Osteoblast (primary cell): Measurements from ENCODE around the gene SLC37A1. TPM values are rescaled to one million over a fixed set of nuclear protein-coding genes. Genes with fewer than 3 reads are reported as not detected.

Experiments used
- DNase-seq: peaks from one replicate; pipeline ENCODE4 v3.0.0; 2011; ENCODE audit warnings: low spot score, mixed read lengths; ENCODE audit not compliant: insufficient read length; ENCODE audit errors: missing footprints
- H2AFZ ChIP-seq: 2 replicates; pipeline ENCODE4 v1.6.0; 2011; ENCODE audit warnings: mild to moderate bottlenecking, low read length
- H3K27ac ChIP-seq: 2 replicates; pipeline ENCODE4 v1.5.1; 2011; ENCODE audit warnings: mild to moderate bottlenecking, low read depth, low read length, moderate library complexity
- H3K27me3 ChIP-seq: 2 replicates; pipeline ENCODE4 v1.6.0; 2012; ENCODE audit warnings: mild to moderate bottlenecking, control low read depth, inconsistent platforms, low read length, moderate library complexity; ENCODE audit not compliant: insufficient read depth
- H3K36me3 ChIP-seq: 2 replicates; pipeline ENCODE4 v1.5.1; 2011; ENCODE audit warnings: mild to moderate bottlenecking, low read length, control low read depth, moderate library complexity; ENCODE audit not compliant: insufficient read depth
- H3K4me1 ChIP-seq: 2 replicates; pipeline ENCODE4 v1.5.1; 2011; ENCODE audit warnings: mild to moderate bottlenecking, low read length, control low read depth, moderate library complexity; ENCODE audit not compliant: insufficient read depth
- H3K4me2 ChIP-seq: 2 replicates; pipeline ENCODE4 v1.6.0; 2011; ENCODE audit warnings: mild to moderate bottlenecking, low read length; ENCODE audit not compliant: insufficient read depth
- H3K4me3 ChIP-seq: fragments of 200-600 bp; sonication (generic); 3 replicates; pipeline ENCODE4 v1.5.1; 2012; ENCODE audit warnings: mild to moderate bottlenecking, low read length, inconsistent platforms; ENCODE audit not compliant: insufficient read depth
- H3K79me2 ChIP-seq: 2 replicates; pipeline ENCODE4 v1.6.0; 2012; ENCODE audit warnings: mild to moderate bottlenecking, low read length, control low read depth, inconsistent platforms; ENCODE audit not compliant: insufficient read depth
- H3K9me3 ChIP-seq: 2 replicates; pipeline ENCODE4 v1.5.1; 2011; ENCODE audit warnings: low read depth, low read length, control low read depth
- H4K20me1 ChIP-seq: 2 replicates; pipeline ENCODE4 v1.6.0; 2012; ENCODE audit warnings: mild to moderate bottlenecking, low read length, control low read depth; ENCODE audit not compliant: insufficient read depth
- total RNA-seq: library from RNA; depleted of rRNA; stranded (reverse); fragments of >200 nt; gene quantifications from 2 replicates; pipeline ENCODE4 v1.2.3, GENCODE V29; 2012
- TF ChIP-seq, protein P1 (sequence below): IDR thresholded peaks from 2 replicates; pipeline ENCODE4 v1.5.1; 2011; ENCODE audit warnings: mild to moderate bottlenecking, low read depth, low read length, moderate library complexity; ENCODE audit errors: extremely low read depth

SLC37A1 gene
- total RNA-seq, 1 donor, result 6.9 TPM

DNA sequence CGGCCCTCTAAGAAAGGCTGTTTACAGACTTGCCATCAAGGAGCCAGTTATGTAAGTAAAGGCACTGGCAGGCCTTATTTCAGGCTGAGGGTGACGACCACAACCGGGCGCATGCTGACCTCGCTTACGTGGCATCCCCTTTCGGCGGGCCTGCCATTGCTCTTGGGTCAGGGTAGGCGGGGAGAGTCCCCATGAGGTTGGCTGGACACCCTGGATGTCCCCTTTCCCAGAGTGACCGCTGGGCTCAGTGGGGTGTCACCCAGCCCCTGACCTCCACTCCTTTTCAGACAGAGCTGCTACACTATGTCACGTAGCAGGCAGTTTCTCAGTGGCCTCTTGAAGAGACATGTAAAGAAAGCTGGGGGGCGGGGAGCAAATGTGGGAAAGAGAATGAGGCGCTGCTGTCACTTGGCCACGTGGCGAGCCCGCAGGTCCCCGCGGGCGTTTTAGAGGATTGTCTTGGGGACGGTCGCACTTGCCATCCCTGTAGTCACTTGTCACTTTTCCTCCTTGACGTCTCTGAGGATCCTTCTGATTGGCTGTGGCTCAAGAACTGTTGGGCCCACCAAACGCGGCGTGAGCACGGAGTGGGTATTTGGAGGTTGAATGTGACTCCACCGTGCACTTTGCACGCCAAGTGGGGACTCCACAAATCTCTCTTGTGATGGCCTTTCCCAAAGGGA is 42.2 kb downstream of the SLC37A1 start:
- Histone ChIP-seq H3K27ac (no peak overlapping the region), H4K20me1 (no peaks in the 10 kb centered on the region), H2AFZ (no peak overlapping the region), H3K4me2 (no peak overlapping the region), H3K9me3 (no peaks in the 10 kb centered on the region), H3K79me2 (no peaks in the 10 kb centered on the region), H3K27me3 (no peaks in the 10 kb centered on the region), H3K4me3 (no peak overlapping the region), H3K4me1 (no peaks in the 10 kb centered on the region), H3K36me3 (no peaks in the 10 kb centered on the region)
- DNase-seq, result no peak
- TF ChIP-seq, protein P1, sequence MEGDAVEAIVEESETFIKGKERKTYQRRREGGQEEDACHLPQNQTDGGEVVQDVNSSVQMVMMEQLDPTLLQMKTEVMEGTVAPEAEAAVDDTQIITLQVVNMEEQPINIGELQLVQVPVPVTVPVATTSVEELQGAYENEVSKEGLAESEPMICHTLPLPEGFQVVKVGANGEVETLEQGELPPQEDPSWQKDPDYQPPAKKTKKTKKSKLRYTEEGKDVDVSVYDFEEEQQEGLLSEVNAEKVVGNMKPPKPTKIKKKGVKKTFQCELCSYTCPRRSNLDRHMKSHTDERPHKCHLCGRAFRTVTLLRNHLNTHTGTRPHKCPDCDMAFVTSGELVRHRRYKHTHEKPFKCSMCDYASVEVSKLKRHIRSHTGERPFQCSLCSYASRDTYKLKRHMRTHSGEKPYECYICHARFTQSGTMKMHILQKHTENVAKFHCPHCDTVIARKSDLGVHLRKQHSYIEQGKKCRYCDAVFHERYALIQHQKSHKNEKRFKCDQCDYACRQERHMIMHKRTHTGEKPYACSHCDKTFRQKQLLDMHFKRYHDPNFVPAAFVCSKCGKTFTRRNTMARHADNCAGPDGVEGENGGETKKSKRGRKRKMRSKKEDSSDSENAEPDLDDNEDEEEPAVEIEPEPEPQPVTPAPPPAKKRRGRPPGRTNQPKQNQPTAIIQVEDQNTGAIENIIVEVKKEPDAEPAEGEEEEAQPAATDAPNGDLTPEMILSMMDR, result no peak

DNA sequence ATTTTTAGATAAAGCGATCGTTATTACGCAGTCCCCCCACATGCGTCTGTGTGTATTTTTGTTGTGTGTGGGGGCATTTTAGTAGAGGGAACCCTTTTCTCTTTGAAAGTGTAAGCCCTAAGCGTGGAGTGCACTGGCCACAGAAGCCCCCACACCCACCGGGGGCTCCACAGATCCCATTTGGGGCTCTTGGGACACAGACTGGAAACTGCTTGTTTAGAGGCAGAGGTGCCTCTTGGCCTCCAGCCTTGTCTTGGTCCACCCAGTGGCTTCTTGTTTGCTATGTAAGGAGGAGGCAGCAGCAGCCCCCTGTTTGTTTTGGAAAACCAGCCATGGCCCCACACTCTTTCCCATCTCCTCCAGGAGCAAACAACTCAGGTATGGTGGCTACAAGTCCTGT is 42.8 kb downstream of the SLC37A1 start:
- no peaks in the 10 kb centered on the region for H3K27me3 ChIP-seq
- H3K36me3 ChIP-seq, result no peaks in the 10 kb centered on the region
- H4K20me1 ChIP-seq, result no peaks in the 10 kb centered on the region
- H3K79me2 ChIP-seq, result no peaks in the 10 kb centered on the region
- H3K9me3 ChIP-seq, result no peaks in the 10 kb centered on the region
- H3K4me3 ChIP-seq, result no peak overlapping the region
- H3K4me1 ChIP-seq, result no peaks in the 10 kb centered on the region
- no peak overlapping the region for H2AFZ ChIP-seq
- H3K4me2 ChIP-seq, result no peak overlapping the region
- no peak for DNase-seq
- TF ChIP-seq, protein P1, result no peak
- no peak overlapping the region for H3K27ac ChIP-seq

DNA sequence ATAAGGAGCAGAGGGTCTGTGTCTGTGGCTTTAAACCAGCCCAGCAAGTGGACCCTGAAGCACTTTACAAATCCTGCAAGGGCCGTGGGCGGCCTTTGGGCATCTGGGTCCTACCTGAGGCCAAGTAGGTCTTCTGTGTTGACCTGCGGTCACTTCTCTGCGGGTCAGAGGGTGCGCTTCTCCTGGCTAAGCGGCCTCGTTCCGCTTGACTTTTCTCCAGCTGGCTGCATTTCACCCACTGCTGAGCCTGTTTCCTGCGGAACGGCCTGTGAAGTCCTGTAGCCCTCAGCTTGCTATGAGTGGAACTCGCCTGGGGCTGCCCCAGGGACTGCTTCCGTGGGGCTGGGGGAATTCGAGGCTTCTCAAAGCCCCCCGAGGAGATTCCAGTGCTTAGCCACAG is 43.3 kb downstream of the SLC37A1 start:
- H2AFZ ChIP-seq, result no peak overlapping the region
- H3K4me1 ChIP-seq, result no peaks in the 10 kb centered on the region

DNA sequence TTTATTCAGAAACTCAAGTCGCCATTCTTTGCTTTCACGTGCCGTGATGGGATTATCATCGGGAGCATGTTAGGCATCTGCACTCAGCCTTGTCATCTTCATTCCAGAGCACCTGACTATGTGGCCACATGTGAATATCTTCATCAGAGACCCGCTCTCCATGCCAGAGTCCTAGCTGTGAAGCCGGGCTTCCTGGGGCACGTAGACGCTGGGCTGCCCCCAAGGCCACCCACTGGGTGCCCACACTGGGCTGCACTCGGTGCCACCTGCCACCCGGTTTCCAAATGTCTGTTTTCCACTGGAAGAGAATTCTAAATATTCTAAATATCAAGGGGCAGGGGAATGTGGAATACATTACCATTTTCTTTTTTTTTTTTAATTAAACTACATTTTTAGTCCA is 43.8 kb downstream of the SLC37A1 start:
- Histone ChIP-seq H3K4me2 (no peak overlapping the region), H3K79me2 (no peaks in the 10 kb centered on the region), H4K20me1 (no peaks in the 10 kb centered on the region), H3K27ac (no peak overlapping the region), H2AFZ (no peak overlapping the region), H3K36me3 (no peaks in the 10 kb centered on the region), H3K4me3 (no peak overlapping the region), H3K9me3 (no peaks in the 10 kb centered on the region), H3K27me3 (no peaks in the 10 kb centered on the region), H3K4me1 (no peaks in the 10 kb centered on the region)
- DNase-seq, result no peak
- TF ChIP-seq, protein P1, result no peak

More for the DNA sequence above, 43.3 kb downstream of the SLC37A1 start:
- Histone ChIP-seq H3K36me3 (no peaks in the 10 kb centered on the region), H3K27ac (no peak overlapping the region), H3K4me2 (no peak overlapping the region), H3K79me2 (no peaks in the 10 kb centered on the region), H3K27me3 (no peaks in the 10 kb centered on the region), H3K9me3 (no peaks in the 10 kb centered on the region), H4K20me1 (no peaks in the 10 kb centered on the region), H3K4me3 (no peak overlapping the region)
- no peak for DNase-seq
- TF ChIP-seq, protein P1, result no peak
